KMS-11 (cell line): ENCODE data around the gene CACNA1D.

ENCODE experiments used
- H2AFZ ChIP-seq: fragments of 200-600 bp; sonication (generic); 2 replicates; pipeline ENCODE4 v1.6.1; 2016; ENCODE audit warnings: antibody characterized with exemption, mixed run types, low read depth
- H3K27ac ChIP-seq: fragments of 200-600 bp; sonication (generic); 2 replicates; pipeline ENCODE4 v1.6.1; 2016; ENCODE audit warnings: mild to moderate bottlenecking, mixed run types
- H3K27me3 ChIP-seq: fragments of 200-600 bp; sonication (generic); 2 replicates; pipeline ENCODE4 v1.6.1; 2017; ENCODE audit warnings: mild to moderate bottlenecking, low read depth, mixed run types, moderate library complexity; ENCODE audit not compliant: insufficient read depth
- H3K36me3 ChIP-seq: fragments of 200-600 bp; sonication (generic); 2 replicates; pipeline ENCODE4 v1.6.1; 2017; ENCODE audit warnings: mild to moderate bottlenecking, mixed run types; ENCODE audit not compliant: insufficient read depth
- H3K4me1 ChIP-seq: fragments of 200-600 bp; sonication (generic); 2 replicates; pipeline ENCODE4 v1.6.1; 2016; ENCODE audit warnings: mild to moderate bottlenecking, low read depth, mixed run types; ENCODE audit not compliant: poor library complexity, severe bottlenecking
- H3K4me2 ChIP-seq: fragments of 200-600 bp; sonication (generic); 2 replicates; pipeline ENCODE4 v1.7.0; 2016; ENCODE audit warnings: mild to moderate bottlenecking, mixed run types
- H3K4me3 ChIP-seq: fragments of 200-600 bp; sonication (generic); IDR thresholded peaks from 2 replicates; pipeline ENCODE4 v1.6.1; 2017; ENCODE audit warnings: low read depth, low read length, mixed read lengths; ENCODE audit not compliant: insufficient read depth
- H3K79me2 ChIP-seq: fragments of 200-600 bp; sonication (generic); 2 replicates; pipeline ENCODE4 v1.6.1; 2016; ENCODE audit warnings: low read depth, mixed run types; ENCODE audit not compliant: insufficient read depth
- H3K9ac ChIP-seq: fragments of 200-600 bp; sonication (generic); 2 replicates; pipeline ENCODE4 v1.6.1; 2016; ENCODE audit warnings: mild to moderate bottlenecking, mixed run types
- H4K20me1 ChIP-seq: fragments of 200-600 bp; sonication (generic); 2 replicates; pipeline ENCODE4 v1.6.1; 2016; ENCODE audit warnings: mild to moderate bottlenecking, mixed run types; ENCODE audit not compliant: insufficient read depth
- TF ChIP-seq, protein P1 (sequence below): fragments of 200-600 bp; sonication (generic); conservative IDR thresholded peaks from 2 replicates; pipeline ENCODE4 v1.6.1; 2017; ENCODE audit warnings: low read depth, mild to moderate bottlenecking, antibody characterized with exemption, low read length, moderate library complexity, mixed read lengths

Gene CACNA1D

DNA sequence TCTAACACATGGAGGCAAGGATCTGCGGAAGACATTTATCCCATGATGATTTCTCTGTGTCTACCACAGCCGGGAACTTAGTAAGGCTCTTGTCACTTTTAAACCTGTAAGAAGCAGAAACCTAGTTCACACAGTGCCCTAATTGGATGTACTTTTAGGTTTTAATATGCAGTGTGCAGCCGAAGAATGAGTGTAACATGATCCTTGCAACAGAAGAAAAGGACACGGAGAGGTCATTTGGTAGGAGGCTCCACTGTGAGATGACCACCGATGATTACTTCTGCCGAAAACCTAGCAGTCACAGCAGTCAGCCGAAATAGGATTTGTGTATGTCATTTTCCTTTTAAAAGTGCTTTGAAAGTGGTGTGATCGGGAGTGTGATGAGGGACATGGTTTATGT lies 6.8 kb downstream of the CACNA1D start:
- no peak overlapping the region for H3K4me2 ChIP-seq
- H2AFZ ChIP-seq: no peak overlapping the region
- H3K36me3 ChIP-seq: no peaks in the 10 kb centered on the region
- no peaks in the 10 kb centered on the region for H3K79me2 ChIP-seq
- no peak overlapping the region for H3K9ac ChIP-seq
- H4K20me1 ChIP-seq: no peaks in the 10 kb centered on the region
- no peaks in the 10 kb centered on the region for H3K4me1 ChIP-seq
- H3K27me3 ChIP-seq: no peaks in the 10 kb centered on the region
- TF ChIP-seq, protein P1, sequence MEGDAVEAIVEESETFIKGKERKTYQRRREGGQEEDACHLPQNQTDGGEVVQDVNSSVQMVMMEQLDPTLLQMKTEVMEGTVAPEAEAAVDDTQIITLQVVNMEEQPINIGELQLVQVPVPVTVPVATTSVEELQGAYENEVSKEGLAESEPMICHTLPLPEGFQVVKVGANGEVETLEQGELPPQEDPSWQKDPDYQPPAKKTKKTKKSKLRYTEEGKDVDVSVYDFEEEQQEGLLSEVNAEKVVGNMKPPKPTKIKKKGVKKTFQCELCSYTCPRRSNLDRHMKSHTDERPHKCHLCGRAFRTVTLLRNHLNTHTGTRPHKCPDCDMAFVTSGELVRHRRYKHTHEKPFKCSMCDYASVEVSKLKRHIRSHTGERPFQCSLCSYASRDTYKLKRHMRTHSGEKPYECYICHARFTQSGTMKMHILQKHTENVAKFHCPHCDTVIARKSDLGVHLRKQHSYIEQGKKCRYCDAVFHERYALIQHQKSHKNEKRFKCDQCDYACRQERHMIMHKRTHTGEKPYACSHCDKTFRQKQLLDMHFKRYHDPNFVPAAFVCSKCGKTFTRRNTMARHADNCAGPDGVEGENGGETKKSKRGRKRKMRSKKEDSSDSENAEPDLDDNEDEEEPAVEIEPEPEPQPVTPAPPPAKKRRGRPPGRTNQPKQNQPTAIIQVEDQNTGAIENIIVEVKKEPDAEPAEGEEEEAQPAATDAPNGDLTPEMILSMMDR: no peak
- no peak overlapping the region for H3K4me3 ChIP-seq
- H3K27ac ChIP-seq: no peak overlapping the region

DNA sequence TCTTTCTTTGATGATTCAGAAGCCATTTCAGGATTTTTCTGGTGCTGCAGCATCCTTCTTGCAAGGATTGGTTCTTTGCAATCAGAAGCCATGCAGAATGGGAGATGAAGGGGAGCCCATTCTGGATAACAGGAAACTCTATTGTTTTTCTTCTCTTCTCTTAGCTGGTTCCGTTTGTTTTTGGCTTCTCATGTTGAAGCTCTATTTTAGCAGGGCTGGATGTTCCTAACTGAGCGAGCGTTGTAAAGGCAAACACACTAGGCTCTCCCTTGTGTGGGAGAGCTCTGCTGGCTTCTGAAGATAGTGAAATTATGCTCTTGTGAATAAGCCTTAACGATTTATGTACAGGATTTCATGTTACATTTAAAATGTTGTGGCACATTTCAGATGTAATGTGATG lies 8.3 kb downstream of the CACNA1D start:
- TF ChIP-seq, protein P1: no peak
- Histone ChIP-seq H3K4me3 (no peak overlapping the region), H3K9ac (no peak overlapping the region), H4K20me1 (no peaks in the 10 kb centered on the region), H3K4me2 (no peak overlapping the region), H3K36me3 (no peaks in the 10 kb centered on the region), H3K4me1 (no peaks in the 10 kb centered on the region), H2AFZ (no peak overlapping the region), H3K27me3 (no peaks in the 10 kb centered on the region), H3K79me2 (no peaks in the 10 kb centered on the region), H3K27ac (no peak overlapping the region)

DNA sequence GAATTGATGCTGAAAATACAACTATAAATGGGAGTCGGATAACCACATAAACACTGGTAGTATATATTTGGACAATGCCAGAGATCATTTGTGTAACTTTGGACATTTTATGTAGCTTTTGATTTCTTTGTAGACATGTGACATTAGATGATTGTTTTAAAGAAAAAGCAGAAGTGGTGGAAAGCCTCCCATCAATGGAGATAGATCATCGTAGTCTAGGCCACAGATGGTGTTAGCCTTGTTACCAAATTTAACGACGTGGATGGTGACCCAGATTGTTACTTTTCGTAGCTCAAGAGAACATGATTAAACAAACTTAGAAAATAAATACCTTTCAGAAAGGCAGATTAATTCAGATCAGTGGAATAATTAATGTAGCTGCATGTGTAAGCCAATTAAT lies 8.8 kb downstream of the CACNA1D start:
- H3K79me2 ChIP-seq: no peaks in the 10 kb centered on the region
- no peak overlapping the region for H3K9ac ChIP-seq
- no peak overlapping the region for H3K4me3 ChIP-seq
- H3K27ac ChIP-seq: no peak overlapping the region
- H3K27me3 ChIP-seq: no peaks in the 10 kb centered on the region
- H3K36me3 ChIP-seq: no peaks in the 10 kb centered on the region
- no peaks in the 10 kb centered on the region for H3K4me1 ChIP-seq
- TF ChIP-seq, protein P1: no peak
- H3K4me2 ChIP-seq: no peak overlapping the region
- H4K20me1 ChIP-seq: no peaks in the 10 kb centered on the region
- H2AFZ ChIP-seq: no peak overlapping the region

DNA sequence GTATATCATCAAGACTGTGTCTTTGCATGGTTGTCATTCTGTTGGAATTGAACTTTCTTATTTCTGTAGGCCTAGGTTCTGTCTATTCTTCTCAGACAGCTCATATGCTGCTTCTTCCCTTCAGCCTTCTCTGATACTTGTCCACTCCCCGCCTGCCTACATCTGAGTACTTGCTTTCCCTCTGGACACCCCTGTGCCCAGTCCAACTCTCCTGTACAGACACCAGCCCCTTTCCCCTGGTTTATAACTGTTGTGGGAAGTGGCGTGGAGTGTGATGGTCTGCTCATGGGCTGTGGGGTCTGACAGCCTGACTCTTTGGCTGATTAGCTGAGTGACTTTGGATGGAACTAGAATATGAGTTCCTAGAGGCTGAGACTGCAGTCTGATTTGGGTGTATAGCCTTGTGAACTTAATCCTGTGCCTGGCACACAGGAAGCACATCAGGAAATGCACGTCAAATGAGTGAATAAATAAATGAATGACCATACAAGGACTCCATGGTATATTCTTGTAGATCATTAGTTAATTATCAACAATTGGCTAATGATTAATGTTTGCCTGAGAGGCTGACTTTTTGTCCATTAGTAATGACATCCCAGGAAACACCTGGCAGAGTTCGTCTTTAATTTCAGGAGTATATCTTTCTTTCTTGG lies 11.8 kb downstream of the CACNA1D start:
- no peak overlapping the region for H2AFZ ChIP-seq
- H3K4me2 ChIP-seq: no peak overlapping the region
- H3K36me3 ChIP-seq: no peaks in the 10 kb centered on the region
- no peaks in the 10 kb centered on the region for H4K20me1 ChIP-seq
- no peak overlapping the region for H3K4me3 ChIP-seq
- no peaks in the 10 kb centered on the region for H3K79me2 ChIP-seq
- no peaks in the 10 kb centered on the region for H3K4me1 ChIP-seq
- H3K27ac ChIP-seq: no peak overlapping the region
- TF ChIP-seq, protein P1: no peak
- H3K9ac ChIP-seq: no peak overlapping the region
- H3K27me3 ChIP-seq: no peaks in the 10 kb centered on the region
